ENCODE results near the gene AHCYL2.
"Not testable (repeated sequence)": the region's sequence is repeated elsewhere in the genome, so short reads cannot be mapped to it uniquely, and the experiment has no call there.

Gene AHCYL2

DNA sequence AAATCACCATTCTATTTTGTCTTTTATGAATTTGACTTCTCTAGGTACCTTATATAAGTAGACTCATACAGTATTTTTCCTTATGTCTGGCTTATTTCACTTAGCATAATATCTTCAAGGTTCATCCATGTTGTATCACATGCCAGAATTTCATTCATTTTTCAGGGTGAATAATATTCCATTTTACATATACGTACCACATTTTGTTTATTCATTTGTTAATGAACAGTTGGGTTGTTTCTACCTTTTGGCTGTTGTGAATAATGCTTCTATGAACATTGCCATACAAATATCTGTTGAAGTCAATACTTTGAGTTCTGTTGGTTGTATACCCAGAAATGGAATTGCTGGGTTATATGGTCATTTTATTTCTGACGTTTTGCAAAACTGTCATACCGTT lies 20.7 kb downstream of the AHCYL2 start:
- DNase-seq: no peak

DNA sequence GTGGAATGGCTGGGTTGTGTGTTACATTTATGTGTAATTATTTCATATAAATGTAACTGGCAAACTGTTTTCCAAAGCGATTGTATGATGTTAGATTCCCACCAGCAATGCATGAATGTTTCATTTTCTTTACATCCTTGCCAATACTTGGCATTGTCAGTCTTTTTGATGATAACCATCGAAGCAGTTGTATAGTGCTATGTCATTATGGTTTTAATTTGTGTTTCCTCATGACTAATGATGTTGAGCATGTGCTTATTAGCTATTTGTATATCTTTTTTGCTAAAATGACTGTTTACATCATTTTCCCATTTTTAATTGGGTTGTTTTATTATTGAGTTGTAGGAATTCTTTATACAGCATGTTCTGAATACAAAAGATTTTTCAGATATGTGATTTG lies 22.3 kb downstream of the AHCYL2 start:
- DNase-seq: no peak

DNA sequence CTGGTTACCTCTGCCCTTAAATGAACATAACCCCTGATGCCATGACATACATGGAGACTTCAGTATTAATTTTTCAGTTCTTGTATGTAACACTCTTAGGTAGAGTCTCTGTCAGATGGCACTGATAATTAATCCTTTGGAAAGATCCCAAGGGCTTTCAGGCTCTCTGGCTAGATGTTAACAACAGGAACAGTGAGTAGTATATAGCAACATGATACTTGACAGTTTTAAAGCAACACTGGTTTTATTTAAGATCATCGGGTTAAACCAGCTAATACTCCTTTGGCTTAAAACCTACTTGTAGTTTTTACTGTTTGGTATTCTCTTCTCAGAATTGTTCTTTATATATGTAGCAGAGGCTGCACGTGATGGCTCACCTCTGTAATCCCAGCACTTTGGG lies 27.3 kb downstream of the AHCYL2 start:
- no peak for DNase-seq

DNA sequence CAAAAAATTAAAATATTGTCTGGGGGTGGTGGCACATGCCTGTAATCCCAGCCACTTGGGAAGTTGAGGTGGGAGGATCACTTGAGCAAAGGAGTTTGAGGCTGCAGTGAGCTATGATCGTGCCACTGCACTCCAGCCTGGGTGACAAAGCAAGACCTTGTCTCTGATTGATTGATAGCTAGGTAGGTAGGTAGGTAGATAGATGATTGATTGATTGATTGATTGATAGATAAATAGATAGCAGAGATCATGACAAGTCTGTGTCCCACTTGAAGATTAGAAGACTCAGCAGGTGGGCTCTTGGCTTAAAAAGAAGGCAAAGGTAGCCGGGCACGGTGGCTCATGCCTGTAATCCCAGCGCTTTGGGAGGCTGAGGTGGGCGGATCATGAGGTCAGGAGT lies 27.8 kb downstream of the AHCYL2 start:
- DNase-seq: not testable (repeated sequence)

DNA sequence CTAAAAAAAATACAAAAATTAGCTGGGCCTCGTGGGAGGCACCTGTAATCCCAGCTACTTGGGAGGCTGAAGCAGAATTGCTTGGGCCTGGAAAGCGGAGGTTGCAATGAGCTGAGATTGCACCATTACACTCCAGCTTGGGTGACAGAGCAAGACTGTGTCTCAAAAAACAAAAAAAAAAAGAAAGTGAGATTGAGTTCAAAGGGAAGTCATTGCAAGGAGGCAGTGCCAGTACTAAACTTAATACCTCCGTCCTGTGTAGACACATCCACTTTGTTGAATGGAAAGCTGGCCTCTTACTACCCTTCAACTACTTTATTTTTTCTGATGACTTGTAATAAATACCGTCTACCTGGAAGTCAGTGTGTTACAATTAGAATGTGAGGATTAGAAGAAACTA lies 31.0 kb downstream of the AHCYL2 start:
- peak in 3 of 4 experiments; percentile 19 to 36 (median 34) for DNase-seq

DNA sequence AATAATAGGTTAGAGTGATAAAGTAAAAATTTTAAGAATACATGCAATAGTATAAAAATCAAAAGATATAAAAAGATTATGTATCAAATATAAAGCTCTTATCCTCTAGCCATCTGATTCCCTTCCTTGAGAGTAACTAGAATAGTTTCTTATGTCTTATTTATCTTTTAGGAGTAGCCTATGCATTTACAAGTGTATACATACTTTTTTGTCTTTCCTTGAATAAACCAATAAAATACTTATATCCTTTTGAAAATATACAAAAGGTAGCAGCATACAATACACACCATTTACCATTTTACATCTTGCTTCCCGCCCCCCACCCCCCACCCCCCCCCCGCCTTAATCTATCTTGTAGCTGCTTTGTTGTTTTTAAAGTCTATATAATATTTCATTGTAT lies 31.4 kb downstream of the AHCYL2 start:
- no peak for DNase-seq

DNA sequence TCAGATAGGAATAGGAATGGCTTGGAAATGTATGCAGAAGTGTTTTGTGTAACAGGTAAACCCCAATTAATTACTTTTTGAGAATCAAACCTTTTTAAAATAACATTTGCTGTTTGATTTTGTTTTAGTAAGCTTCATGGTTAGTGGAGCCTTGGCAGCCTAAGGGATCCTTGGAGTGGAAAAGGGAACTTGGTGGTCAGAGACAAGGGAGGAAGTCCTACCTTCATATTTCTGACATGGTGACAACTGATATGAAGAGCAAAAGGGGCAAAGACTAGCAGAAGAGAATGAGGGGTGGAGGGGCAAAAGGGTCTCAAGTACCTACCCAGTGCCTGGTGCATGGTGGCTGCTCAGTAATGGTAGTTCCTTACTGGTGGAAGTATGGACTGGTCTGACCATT lies 32.3 kb downstream of the AHCYL2 start:
- DNase-seq: peak in 3 of 4 experiments; percentile 49 to 60 (median 56)

DNA sequence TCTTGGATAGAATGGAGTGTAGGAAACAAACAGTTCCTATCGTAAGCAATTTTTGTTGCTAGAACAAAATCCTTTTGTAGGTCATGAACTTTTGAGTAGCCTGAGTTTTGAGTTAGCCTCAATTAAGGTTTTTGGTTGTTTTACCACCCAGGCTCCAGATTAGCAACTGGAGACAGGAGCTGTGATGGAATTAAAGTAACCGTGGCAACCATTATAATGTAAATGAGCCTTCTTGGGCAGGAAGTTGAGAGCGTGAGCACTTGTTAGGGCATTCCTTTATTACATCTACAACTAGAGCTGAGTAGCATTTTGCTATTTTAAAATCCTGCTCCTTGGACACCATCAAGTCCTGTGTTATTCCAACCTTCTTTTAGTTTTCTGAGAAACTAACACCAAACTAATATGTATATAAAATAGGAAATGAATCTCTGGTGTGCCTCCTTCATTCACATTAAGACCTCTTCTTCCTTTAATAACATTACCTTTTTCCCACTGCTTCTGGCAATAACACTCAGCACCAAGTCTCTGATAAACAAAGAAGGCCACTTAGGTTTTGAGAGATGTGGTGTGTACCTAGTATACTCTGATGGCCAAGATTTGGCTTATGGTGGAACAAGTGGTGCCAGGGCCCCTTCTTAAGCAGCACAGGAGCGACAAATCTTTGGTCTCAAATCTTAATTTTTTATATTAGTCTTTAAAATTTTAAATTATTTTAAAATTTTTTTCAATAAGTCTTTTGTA lies 34.0 kb downstream of the AHCYL2 start:
- DNase-seq: no peak

DNA sequence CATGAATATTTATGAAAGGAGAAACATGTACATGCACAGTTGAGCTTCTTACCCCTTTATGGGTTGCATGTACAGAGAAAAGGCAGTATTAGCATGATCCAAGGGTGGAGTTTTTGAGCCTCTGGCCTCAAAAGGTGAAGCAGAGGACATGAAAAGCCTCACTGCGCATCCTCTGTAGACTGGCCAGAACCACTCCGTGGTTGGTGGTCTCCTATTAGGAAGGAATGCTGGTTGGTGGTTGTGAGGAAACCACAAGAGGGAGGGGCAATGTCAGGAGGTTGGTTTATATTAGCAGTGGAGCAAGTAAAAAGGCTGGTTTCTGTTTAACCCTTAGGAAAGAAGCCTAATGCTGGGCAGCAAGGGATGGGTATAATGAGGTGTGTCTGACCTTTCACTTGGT lies 37.5 kb downstream of the AHCYL2 start:
- no peak for DNase-seq

DNA sequence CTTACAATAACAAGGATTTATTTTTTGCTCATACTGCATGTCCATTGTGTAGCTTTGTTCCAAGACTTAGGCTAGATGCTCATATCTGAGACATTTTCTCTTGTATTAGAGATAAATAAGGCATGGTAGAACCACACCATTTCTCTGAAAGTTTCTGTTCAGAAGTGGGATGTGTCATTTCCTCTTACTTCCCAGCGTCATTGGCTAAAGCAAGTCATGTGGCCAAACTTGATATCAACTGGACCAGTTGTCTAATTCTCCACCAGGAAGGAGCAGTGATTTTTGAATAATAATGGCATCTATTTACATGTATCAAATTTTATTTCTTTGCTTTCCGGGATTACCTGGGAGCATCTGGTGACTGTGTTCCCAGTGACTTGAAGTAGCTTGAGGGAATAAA lies 38.3 kb downstream of the AHCYL2 start:
- no peak for DNase-seq

DNA sequence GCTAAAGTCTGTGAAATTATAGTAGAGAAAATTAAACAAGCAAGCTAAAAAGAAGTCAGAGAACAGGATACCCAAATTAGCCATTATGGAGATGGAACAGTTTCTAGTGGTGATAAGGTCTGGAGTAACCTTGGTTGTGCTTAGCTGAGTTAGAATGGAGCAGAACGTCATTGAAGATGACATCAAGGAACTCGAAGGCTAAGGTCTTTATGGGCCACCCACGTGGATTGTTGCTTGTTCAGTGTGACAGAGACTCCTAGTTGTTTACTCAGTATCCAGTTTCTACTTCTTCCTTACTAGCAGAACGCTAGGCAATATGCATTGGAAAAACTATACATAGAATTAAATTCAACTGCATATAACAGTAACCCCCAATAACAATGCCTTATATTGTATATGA lies 39.7 kb downstream of the AHCYL2 start:
- DNase-seq: no peak

DNA sequence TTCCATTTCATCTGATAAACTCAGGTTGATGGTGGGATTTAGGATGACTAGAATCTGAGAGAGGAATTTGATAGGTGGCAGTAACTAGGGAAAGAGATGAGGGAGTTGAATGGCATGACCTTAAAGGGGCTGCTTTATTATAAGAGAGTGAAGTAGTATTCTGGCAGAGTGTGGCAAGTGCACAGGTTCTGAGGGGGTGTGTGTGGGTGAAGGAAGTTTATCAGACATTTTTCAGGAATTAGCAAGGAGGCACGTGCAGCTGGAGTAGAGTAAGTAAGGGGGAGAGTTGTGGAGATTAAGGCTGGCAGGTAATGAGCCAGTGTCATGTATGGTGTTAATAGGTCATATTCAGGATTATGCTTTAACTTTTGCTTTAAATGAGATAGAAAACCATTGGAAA lies 40.5 kb downstream of the AHCYL2 start:
- no peak for DNase-seq

DNA sequence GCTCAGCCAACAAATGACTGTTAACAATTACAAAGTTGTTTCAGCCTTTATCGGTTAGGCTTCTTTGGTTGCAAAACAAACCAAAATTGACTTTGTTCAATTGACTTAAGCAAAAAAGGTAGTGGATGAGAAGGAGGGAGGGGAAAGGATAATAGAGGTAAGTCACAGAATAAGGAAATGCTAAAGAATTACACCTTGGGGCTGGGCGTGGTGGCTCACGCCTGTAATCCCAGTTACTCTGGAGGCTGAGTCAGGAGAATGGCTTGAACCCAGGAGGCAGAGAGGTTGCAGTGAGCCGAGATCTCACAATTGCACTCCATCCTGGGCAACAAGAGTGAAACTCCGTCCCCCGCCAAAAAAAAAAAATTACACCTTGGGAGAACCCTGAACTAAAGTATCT lies 41.4 kb downstream of the AHCYL2 start:
- DNase-seq: no peak

DNA sequence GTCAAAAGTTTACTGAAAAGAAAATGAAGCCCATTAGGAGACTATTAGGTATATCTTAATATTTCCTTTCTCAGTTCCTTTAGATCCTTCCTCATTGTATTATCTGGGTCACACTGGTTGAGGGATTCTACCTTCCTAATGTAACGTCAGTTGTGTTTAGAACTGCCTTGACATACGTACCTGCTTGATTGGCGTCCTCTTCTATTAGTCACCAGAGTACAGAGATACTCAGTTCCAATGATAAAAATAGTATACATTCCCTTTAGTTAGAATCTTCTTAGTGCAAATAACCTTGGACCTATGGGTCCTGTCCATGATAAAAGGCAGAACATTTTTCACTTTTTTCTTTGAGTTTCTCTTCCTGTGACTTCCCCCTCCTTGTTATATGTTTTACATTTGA lies 45.2 kb downstream of the AHCYL2 start:
- no peak for DNase-seq

DNA sequence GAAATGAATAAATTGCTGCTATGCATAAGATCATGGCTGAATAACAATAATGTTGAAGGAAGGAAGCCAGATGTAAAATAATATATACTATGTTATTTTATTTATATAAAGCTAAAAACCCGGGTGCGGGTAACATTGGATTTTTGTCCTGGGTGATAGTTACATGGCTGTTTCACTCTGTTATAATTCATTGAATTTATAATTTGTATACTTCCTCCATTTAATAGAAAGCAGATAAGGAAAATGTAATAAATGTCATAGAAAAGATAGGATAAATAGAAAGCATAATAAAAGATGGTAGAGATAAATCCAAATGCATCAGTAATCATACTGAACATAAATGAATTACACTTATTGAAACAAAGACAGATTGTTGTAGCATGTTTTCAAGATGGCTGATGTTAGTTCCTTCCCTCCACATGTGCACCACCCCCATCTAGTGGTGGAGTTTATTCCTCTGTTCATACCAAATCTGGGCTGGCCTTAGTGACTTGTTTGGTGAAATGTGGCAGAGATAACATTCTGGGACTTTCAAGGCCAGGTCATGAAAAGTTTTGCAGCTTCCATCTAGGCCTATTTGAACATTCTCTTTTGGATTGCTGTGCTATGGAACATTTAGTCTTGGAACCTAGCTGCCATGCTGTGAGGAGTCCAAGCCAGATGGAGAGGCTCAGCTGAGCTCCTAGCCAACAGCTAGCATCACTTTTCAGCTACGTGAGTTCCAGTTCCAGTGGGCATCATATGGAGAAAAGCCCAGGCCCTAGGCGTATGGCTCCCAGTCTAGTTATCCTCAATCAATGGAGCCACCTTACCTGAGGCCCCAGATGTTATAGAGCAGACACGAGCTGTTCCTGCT lies 46.9 kb downstream of the AHCYL2 start:
- peak; percentile 80 to 88 (median 85) for DNase-seq

DNA sequence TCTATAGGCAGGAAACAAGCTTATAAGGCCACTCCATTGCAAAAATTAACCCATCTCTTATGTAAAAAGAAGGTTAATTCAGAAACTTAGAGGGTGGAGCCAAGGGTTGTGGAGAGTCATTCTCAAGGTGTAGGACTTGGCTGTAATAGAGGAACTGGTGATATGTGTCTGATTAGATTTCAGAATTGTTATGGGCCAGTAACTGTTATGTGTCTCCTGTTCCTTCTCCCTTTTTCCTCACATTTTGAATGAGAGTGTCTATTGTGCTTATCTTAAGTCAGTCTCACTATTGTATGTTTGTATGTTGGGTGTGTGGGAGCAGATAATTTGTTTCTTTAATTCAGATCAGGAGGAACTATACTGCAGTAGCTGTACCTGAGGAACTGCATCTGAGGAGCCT lies 49.1 kb downstream of the AHCYL2 start:
- no peak for DNase-seq

DNA sequence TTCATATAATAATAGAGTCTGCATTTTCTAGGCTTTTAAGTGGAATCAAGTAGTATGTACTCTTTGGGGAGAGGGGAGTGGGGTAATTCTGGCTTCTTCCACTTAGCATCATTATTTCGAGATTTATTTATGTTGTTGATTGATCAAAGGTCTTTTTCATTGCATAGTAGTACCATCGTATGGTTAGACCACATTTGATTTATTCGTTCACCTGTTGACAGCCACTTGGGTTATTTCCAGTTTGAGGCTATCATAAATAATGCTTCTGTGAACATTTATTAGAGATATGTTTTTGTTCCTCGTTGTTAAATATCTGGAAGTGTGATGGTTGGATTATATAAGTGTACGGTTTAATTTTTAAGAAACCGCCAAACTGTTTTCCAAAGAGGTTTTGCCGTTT lies 52.8 kb downstream of the AHCYL2 start:
- no peak for DNase-seq

DNA sequence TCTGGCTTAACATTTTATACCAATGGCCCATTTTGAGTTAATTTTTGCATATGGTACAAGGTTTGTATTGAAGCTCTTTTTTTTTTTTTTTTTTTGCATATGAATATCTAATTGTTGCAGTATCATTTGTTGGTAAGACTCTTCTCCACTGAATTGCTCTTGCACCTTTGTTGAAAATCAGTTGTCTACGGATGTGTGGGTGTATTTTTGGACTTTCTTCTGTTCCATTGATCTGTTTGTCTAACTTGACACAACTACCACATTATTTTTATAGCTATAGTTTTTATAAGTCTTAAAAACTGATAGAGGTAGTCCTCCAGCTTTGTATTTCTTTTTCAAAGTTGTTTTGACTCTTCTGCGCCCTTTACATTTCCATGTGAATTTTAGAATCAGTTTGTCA lies 53.9 kb downstream of the AHCYL2 start:
- no peak for DNase-seq

DNA sequence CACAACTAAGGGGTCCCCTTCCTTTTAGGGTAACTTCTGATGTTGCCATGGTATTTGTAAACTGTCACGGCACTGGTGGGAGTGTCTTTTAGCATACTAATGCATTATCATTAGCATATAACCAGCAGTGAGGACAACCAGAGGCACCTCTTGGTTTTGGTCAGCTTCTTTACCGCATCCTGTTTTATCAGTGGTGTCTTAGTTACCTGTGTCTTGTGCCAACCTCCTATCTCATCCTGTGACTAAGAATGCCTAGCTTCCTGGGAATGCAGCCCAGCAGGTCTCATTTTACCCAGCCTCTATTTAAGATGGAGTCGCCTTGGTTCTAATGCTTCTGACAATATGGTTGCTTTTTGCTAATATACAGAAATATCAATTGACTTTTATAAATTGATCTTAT lies 54.9 kb downstream of the AHCYL2 start:
- DNase-seq: no peak

DNA sequence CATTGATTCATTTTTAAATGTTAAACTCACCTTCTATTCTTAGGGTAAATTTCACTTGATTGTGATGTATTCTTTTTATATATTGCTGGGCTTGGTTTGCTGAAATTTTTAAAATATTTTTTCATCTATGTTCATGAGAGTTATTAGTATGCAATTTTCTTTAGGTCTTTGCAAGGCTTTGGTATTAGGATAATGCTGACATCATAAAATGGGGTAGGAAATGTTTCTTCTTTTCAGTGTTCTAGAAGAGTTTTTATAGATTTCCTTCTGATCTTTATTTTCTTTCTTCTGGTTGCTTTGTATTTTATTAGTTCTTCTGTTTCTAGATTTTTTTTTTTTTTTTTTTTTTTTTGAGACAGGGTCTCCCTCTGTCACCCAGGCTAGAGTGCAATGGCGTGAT lies 56.3 kb downstream of the AHCYL2 start:
- no peak for DNase-seq

DNA sequence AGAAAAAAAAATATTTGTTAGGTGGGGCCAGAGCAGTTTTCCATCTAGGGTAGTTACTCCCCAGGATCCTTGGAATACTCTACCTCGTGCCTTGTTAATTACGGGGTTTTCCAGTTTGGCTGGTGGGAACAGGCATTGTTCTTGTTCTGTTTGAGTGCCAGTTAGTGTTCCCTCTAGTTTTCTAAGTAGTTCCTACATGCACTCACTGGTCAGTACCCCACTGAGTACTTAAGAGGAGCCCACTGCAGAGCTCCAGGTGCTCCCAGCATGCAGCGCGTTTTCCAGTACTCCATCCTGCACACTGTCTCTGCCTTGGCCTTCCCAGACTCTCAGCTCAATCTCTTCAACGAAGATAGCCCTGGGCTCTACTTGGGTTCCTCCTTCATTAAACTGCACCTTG lies 58.0 kb downstream of the AHCYL2 start:
- no peak for DNase-seq

DNA sequence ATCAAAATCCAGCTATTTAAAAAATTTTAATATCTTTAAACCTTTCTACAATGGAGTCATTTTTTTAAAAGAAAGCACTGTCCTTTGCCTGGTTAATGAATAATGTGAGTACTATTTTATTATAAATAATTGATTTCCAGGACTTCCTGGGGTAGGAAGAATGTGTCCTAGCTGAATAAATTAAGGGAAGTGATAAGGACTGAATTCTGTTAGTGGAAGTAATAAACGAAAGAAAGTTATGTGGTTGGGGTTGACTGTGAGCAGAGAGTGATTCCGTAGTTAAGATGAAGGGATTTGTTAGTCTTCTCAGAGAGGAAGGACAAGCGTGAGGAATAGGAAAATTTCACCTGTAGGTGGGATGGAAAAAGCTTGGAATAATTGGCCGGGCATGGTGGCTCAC lies 59.1 kb downstream of the AHCYL2 start:
- no peak for DNase-seq

DNA sequence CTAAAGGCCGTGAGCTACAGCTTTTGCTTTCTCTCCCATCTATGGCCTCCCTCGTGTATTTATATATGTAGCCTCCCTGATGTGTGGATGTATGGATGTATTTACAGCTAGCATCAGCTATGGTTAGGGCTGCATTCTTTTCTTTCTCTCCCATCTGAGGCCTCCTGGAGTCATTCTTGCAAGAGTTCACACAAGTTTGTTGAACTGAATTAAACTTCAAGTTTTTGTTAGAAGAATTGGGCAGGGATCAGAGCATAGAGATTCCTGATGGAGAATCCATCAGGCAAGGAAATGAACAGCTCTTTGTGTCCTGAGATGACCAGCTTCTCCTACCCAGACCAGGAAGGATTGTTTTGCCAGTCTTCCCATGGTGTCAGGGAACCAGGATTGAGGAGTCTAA lies 60.3 kb downstream of the AHCYL2 start:
- no peak for DNase-seq

DNA sequence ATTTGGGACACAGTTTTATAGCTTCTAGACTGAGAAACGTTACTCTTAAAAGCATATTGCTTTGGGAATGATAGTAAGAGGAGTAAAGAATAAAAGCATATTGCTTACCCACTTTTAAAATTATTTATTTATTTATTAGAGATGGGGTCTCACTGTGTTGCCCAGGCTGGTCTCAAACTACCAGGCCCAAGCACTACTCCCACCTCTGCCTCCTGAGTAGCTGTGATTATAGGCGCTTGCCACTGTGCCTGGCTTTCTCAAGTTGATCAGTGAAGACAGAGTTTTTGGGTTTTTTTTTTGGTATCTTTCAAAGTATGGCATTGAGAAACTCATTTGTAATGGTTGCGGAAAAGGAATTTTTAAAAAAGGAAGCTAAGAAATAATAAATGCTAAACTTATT lies 68.0 kb downstream of the AHCYL2 start:
- DNase-seq: no peak
